GM13977 (cell line): ENCODE data around the gene COX10.

Experiments
- DNase-seq: peaks from one replicate; pipeline ENCODE4 v3.0.0; 2012; ENCODE audit warnings: low spot score
- in situ Hi-C: fragments of 300-500 bp; cut with MboI; formaldehyde crosslinking; loops from one replicate; pipeline ENCODE4 v1.12.0; 2022; ENCODE audit warnings: low sequenced_read_pairs, low pct_unique_long_range_greater_than_20kb, mixed read lengths, inconsistent platforms; ENCODE audit not compliant: unreplicated experiment
- TF ChIP-seq, protein P1 (sequence below): IDR thresholded peaks from 2 replicates; pipeline ENCODE4 v1.5.1; 2012; ENCODE audit warnings: mild to moderate bottlenecking, control low read depth; ENCODE audit not compliant: insufficient read depth; ENCODE audit errors: extremely low read depth, missing control alignments

COX10 gene

DNA sequence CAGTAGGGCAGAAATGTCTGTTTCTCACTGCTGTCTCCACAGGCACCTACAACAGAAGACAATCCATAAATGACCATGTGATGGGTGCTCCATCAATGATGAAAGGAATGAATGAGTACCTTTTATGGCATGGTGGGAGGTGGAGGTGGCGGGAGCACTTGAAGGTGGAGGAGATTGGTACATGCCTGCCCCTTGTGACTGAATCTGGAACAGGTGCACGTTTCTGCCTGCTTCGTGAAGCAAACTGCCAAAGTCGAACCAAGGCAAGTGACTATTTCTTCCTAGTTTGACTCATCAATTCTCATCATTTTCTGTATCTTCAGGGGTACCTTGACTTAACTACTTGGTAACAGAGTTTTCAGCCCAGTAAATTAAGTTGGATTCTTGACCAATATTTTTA, 141.9 kb downstream of the COX10 start:
- in situ Hi-C loops = no loop called here
- no peak for DNase-seq
- TF ChIP-seq, protein P1, sequence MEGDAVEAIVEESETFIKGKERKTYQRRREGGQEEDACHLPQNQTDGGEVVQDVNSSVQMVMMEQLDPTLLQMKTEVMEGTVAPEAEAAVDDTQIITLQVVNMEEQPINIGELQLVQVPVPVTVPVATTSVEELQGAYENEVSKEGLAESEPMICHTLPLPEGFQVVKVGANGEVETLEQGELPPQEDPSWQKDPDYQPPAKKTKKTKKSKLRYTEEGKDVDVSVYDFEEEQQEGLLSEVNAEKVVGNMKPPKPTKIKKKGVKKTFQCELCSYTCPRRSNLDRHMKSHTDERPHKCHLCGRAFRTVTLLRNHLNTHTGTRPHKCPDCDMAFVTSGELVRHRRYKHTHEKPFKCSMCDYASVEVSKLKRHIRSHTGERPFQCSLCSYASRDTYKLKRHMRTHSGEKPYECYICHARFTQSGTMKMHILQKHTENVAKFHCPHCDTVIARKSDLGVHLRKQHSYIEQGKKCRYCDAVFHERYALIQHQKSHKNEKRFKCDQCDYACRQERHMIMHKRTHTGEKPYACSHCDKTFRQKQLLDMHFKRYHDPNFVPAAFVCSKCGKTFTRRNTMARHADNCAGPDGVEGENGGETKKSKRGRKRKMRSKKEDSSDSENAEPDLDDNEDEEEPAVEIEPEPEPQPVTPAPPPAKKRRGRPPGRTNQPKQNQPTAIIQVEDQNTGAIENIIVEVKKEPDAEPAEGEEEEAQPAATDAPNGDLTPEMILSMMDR = no peak

DNA sequence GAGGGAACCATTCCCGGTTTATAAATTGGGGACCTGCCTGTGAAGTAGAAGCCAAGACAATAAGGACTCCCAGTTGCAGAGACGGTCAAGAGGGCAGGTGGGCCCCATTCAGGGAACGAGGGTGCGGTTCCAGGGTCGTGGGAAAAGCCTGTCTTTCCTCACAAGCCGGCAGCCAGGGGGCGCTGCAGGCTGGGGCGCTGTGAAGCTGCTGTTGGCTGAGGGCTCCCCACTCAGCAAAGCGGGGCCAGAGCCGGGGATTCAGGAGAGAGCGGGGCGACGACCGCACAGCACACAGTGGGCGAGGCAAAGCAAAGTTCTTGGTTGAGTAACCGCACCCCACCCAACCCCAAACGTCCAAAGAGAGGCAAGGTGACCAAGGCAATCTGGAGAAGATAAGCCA, 142.5 kb downstream of the COX10 start:
- DNase-seq = no peak
- in situ Hi-C loops = no loop called here
- TF ChIP-seq, protein P1 = peak; percentile 61

- DNase-seq = no peak
- in situ Hi-C loops = no loop called here
Observed at GRCh38 chr17:14212401-14212800, 143.1 kb downstream of the COX10 start.

DNA sequence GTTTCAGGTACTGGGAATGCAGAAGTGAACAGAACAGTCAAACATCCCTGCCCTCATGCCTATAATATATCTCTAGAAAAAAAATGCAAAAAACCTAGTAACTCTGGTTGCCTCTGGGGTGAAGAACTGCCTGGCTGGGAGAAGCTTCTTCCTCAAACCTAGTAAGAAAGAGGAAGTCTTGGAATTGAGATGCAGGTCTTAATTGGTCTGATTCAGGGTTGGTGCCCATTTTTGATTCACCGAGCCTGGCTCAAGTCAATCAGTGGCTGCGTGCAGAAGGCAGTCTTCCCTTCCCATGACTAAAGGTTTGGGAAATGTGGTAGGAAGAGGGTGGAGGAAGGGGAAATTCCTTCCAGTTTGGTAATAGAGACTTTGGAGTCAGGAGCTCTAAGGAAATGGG, 145.0 kb downstream of the COX10 start:
- DNase-seq = no peak
- TF ChIP-seq, protein P1 = no peak
- in situ Hi-C loops = no loop called here

More at GRCh38 chr17:14212401-14212800, 143.1 kb downstream of the COX10 start:
- TF ChIP-seq, protein P1 = no peak

- no peak for DNase-seq
- TF ChIP-seq, protein P1 = no peak
- in situ Hi-C loops = no loop called here
Observed at GRCh38 chr17:14222611-14223010, 153.3 kb downstream of the COX10 start.

DNA sequence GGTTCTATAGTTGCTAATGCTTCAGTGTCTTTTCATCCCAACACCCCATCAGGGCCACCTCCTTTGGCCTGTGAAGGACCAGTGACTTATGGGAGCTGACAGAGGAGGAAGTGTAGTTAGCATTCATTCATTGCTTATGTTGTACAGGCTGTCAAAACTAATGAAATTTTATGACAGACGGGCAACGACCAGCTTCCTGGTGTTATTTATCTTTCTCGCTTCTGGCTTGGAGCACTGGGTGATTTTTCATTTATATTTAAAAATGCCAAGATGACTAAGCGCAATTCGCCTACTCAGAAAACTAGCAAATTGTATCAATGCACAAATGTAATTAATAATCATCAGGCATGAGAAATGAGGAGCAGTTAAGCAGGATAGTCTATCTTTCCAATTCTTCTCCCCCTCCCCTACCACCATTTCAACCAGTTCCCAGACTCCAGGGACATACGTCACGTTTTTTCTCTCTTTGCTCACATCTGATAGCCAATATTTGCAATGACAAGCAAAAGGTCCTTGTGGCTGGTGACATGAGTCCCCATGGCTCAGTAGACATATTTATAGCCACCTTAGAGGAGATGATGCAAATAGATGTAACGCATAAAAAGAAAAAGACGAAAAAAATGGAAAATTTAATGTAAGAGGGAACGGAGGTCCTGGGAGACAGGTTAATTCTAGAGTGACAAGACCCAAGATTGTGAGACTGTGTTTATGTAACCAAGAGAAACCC, 156.1 kb downstream of the COX10 start:
- in situ Hi-C loops = no loop called here
- no peak for DNase-seq
- TF ChIP-seq, protein P1 = no peak

DNA sequence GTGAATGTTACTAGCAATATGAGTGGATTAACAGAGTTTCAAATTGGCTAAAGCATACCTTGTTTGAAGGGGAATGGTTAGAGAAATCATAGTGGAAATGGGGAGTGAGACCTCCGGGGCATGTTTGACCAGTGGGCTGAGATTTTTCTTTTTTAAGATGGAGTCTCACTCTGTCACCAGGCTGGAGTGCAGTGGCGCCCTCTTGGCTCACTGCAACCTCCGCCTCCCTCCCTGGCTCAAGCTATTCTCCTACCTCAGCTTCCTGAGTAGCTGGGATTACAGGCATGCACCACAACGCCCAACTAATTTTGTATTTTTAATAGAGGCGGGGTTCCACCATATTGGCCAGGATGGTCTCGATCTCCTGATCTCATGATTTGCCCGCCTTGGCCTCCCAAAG, 157.7 kb downstream of the COX10 start:
- TF ChIP-seq, protein P1 = no peak
- in situ Hi-C loops = no loop called here
- DNase-seq = no peak
